NT2/D1 (cell line): ENCODE results near the gene SERTAD3.

ENCODE experiments used
- SUZ12 ChIP-seq: IDR thresholded peaks from 2 replicates; pipeline ENCODE4 v1.6.1; 2011; ENCODE audit not compliant: insufficient read length, insufficient read depth; ENCODE audit errors: extremely low read depth
- ZNF274 ChIP-seq: IDR thresholded peaks from 2 replicates; pipeline ENCODE4 v1.6.1; 2011; ENCODE audit warnings: mild to moderate bottlenecking, low read depth, low read length

DNA sequence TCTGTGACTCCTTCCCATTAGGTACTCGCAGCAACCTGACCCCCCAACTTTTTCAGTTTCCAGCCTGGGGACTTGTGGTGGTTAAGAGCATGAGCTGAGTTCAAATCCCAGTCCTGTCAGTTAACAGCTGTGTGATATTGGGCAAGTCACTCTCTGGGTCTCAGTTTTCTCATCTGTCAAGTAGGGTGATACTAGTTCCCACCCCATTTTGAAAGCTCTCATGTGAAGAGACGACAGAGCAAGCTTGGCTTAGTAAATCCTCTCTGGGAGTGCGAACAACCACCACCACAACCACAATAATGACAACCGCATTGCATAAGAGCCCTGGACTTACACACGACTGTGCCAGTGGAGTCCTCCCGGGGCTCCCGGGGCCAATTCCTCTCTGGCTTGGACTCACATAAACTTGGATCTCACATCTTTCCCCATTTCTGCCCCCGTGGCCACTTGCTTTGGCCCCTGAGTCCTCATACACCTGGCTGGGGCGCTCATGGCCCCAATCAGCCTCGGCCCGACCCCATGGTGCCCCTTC is 21.0 kb upstream of the SERTAD3 start:
- TF ChIP-seq SUZ12 (no peak), ZNF274 (no peak)
